ENCODE measurements around the gene CD44.

GRCh38 chr11:35237351-35237750 lies 98.4 kb downstream of the CD44 start:
- TF ChIP-seq CTCF (IDR thresholded peaks at IDR 0.05; ENCODE audit: low read length) (no peak), EZH2 (IDR thresholded peaks at IDR 0.05; ENCODE audit: borderline replicate concordance, low read length) (no peak)
